Jurkat, Clone E6-1 (cell line): ENCODE results near the gene CNTN1.
"Not testable (repeated sequence)": the region's sequence is repeated elsewhere in the genome, so short reads cannot be mapped to it uniquely, and the experiment has no call there.

Experiments used
- DNase-seq: peaks from one replicate; pipeline ENCODE4 v3.0.0-alpha.2; 2011; ENCODE audit warnings: low read depth, low spot score
- H3K4me3 ChIP-seq: 2 replicates; pipeline ENCODE4 v1.5.1; 2011; ENCODE audit warnings: mild to moderate bottlenecking, low read length, control low read depth, moderate library complexity

The CNTN1 gene

DNA sequence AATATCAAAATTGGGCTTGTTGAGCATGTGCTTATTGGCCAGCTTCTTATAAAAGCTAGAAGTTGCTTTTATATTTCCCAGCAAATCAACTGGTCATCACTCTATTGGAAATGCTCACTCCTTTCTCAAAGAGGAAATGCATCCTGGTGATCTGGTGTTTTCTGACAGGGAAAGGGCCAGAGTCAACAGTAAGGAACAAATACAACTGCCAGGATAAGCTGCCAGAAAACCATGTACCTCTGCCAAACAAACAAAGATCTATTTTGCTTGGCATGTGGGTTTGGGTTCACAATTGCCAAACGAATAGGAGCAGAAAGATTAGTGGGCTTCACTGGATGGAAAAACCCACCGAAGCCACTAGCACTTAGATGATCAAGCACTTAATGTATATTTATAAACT lies 369.0 kb downstream of the CNTN1 start:
- no peak overlapping the region for H3K4me3 ChIP-seq
- DNase-seq: no peak

DNA sequence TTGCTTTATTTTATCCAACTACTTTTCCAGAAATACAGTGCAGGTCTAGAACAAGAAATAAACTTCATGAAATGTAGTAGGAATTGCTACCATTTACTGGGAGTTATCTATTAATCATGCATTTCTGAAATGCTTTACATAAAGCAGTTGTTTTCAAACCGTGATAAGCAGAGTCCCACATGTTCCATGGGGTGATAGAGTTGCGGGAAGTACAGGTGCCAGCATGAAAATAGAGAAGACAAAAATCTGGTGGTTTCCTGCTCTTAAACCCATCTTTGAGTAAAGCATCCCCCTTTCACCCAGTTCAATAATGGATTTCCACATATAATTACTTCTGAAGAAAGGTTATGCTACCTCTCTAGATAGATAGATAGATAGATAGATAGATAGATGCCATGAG lies 372.2 kb downstream of the CNTN1 start:
- H3K4me3 ChIP-seq: no peak overlapping the region
- no peak for DNase-seq

DNA sequence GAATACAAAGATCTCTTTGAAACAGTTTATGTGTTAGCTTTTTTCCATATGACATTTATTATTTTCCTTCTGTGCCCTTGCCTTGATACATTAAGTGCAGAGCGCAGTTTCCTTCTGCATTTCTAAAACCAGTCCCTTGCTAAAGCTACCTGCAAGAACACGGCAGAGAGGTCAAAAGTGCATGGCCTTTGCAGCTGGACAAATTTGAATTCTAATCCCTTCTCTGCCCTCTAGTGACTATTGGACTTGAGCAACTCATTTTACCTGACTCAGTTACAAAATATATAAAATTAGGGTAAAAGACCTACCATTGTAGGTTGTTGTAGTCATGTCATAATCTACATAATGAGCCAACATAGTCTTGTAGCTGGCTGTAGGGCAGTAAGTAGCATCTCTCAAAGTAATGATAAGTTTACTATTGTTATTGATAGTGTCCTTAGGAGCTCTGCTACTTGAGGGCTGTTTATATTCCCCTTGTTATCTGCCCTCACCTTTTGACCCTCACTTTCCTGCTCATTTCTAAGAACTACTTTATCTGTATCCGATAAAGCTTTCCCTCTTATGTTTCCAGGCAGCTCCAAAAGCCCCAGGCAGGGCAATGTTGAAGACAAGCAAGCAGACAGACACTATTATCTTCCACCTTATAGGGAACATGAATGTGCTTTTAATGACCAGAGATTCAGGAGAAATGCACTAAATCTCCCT lies 375.9 kb downstream of the CNTN1 start:
- DNase-seq: no peak
- H3K4me3 ChIP-seq: no peak overlapping the region

DNA sequence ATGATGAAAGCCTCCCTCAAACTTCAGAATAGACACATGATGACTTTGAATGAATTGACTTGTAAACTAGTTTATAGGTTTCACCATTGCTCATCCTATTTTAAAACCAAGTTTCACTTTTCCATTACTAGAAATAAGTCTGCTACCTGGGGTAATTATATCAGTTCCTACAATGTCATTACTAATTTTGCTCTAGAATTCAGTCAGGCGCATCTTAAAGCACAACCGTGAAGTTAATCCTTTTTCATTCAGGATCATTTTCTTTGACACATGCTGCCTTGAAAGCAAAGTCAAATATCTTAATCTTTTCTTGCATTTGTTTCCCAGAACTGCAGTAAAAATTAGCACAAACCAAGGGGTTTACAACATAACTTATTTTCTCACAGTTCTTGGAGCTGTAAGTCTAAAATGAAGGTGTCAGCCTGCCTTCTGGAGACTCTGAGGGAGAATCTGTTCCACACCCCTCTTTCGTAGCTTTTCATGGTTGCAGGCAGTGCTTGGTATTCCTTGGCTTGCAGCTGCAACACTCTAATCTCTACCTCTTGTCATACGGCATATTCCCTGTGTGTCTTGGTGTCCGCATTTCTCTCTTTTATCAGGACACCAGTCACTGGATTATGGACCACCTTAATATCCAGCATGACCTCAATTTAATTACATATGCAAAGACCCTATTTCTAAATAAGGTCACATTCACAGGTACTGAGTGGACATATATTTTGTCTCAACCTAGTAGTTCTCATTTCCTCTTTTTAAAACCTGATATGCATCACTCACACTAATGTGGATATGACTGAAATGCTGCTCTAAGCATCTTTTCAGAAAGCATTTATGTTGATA lies 381.6 kb downstream of the CNTN1 start:
- no peak overlapping the region for H3K4me3 ChIP-seq
- no peak for DNase-seq

DNA sequence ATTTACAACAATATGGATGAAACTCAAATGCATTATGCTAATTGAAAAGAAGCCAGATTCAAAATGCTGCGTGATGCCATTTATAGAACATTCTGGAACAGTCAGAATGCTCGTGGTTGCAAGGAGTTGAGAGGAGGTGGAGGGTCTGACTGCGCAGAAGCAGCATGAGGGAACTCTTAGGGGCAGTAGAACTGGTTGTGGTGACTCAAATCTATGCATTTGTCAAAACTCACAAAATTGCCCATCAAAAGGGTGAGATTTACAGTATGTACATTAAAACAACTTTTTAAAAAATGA lies 382.2 kb downstream of the CNTN1 start:
- H3K4me3 ChIP-seq: no peak overlapping the region
- DNase-seq: no peak

DNA sequence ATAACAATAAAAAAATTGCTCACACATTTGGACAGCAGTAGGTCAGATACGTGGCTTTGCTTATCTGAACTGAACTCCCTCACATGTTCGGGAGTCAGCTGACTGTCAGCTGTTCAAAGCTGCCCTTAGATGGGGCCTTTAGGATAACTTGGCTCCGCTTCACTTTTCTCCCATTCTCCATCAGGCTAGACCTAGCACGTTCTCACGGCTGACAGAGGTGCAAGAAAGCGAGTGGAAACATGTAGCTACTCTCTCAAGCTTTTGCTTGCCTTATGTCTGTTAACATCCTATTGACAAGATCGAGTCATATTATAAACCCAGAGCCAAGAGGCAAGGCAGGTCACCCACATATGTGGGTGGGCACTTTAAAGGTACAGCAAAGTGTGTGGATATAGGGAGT lies 383.9 kb downstream of the CNTN1 start:
- no peak for DNase-seq
- H3K4me3 ChIP-seq: no peak overlapping the region

DNA sequence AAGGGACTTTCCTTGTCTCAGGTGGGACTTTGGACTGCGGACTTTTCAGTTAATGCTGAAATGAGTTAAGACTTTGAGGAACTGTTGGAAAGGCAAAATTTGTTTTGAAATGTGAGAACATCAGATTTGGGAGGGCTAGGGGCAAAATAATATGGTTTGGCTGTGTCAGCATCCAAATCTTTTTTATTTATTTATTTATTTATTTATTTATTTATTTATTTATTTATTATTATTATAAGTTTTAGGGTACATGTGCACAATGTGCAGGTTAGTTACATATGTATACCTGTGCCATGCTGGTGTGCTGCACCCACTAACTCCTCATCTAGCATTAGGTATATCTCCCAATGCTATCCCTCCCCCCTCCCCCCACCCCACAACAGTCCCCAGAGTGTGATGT lies 389.0 kb downstream of the CNTN1 start:
- DNase-seq, H3K4me3 ChIP-seq: not testable (repeated sequence)

DNA sequence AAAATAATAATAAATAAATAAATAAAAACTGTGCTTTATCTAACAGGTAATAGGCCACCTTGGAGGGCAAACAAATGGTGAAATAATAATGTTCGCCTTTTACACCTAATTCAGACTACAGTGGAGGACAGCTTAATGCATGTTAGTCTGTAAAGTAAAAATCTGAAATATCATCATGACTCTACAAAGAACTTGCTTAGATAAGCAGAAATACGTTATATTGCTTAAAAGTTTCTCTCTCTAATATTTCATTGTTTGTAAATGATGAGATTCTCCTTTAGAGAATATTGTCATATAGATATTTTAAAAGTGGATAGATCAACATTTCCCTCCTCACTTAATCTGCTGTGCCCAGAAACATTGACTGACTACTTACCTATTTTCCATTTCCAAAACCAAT lies 397.2 kb downstream of the CNTN1 start:
- no peak overlapping the region for H3K4me3 ChIP-seq
- DNase-seq: no peak

DNA sequence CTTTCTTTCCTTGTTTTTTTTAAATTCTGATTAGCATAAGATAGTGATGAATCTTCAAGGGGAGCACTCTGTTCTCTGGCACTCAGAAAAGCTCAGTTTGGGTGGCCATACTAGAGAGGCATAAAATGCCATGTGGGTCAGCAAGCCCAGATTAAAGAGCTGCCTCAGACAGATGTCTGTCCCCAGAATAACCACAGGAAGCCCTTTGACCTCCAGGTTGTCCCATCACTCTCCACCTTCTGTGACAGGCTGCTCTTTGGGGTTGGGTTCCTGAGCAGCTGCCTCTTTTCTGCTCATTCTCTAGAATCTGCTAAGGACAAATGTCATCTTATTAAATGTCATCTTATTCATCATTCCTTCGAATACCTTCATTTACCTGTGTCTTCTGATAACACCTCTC lies 399.9 kb downstream of the CNTN1 start:
- H3K4me3 ChIP-seq: no peak overlapping the region
- no peak for DNase-seq

DNA sequence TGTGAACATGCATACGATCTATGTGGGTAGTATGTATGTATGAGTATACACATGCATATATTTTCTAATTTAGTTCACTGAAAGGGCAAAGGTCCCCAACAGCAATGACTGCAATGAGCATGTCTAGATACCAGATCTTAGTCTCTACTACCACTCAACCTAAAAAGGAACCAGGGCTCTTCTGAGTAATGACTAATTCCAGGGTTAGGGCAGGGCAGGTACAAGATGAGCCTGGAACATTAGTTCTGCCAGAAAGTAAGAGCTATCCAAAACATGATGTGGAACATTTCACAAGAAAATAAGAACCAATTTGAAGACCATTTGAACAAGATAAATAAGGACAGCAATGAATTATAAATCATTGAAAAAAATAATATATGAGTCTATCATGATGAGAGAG lies 404.6 kb downstream of the CNTN1 start:
- no peak for DNase-seq
- no peak overlapping the region for H3K4me3 ChIP-seq

DNA sequence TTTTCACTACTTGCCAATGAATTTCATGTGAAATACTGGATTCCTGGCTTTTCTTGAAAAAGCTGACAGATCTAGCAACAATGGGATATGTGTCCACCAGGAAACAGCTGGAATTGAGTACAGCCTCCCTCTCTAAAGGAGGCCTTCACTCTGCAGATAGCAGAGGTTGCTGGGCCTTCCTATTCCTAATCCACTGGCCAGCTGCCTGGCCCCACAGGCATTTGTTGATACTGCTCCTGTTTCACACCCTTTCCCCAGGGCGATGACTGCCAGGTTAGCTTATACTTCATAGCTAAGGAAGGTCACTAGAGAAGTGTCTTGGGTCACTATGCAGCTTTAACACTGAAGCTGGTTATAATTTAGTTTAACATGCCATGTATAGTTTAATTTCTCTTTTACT lies 408.3 kb downstream of the CNTN1 start:
- no peak overlapping the region for H3K4me3 ChIP-seq
- no peak for DNase-seq

DNA sequence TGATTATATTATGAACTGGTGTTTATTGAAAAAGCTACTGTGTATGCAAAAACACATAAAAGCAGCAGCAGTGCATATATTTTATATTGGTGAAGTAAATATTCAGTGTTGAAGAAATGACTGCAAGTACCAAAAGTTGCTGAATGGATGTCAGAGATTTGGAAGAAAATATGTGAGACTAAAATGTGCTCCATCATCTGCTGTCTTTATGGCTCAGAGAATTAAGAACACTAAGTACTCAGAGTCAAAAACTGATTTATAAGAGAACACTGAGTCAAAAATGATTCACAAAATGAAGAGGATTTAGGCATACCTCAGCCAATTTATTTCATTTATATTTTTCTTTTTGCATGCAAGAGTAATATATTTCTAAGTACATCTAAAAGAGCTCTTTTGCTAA lies 409.6 kb downstream of the CNTN1 start:
- H3K4me3 ChIP-seq: no peak overlapping the region
- DNase-seq: no peak

DNA sequence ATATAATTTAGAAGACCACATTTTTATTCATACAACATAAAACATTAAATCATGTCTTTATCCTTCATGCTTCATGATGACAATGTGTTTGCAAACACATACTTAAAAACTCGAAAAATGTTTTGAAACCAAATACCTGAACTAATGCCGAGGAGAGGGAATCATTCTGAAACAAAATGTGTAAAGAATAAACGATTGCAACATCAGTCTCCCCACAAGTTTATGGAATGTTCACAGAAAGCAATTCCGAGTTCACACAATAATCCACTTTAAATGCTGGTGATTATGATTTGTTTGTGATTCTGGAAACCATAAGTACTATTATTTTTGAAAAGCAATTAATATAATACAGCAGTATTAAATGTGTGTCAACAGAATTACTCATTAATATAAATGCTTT lies 411.4 kb downstream of the CNTN1 start:
- DNase-seq: no peak
- H3K4me3 ChIP-seq: no peak overlapping the region

DNA sequence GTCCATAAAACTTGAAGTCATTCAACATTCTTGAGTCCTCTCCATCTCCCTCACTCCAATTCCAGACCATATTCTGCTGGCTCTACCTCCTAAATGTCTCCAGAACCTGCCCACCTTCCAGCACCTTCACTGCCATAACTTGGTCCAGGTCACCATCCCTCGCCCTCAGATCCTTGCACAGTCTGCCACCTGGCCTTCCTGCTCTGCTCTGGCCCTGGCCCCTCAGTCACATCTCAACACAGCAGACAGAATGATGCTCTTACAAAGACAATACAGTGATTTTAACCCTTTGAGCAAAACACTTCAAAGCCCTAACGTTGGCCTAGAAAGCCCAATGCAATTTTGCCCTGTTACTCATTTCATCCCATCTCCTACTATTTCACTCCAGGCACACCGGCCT lies 414.1 kb downstream of the CNTN1 start:
- no peak for DNase-seq

DNA sequence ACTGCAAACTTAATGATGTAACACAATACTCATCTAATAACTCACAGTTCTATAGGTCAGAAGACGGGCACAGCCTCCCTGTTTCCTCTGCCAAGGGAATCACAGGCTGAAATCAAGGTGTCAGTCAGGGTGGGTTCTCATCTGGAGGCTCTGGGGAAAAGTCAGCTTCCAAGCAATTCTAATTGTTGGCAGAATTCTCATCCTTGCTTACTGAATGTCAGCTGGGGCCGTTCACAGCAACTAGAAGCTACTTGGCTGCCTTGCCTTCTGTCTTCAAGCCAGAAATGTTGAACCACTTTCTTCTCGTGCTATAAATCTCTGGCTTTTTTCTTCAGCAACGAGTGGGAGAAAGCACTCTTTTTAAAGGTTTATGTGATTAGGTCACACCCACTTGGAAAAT lies 415.8 kb downstream of the CNTN1 start:
- DNase-seq: no peak

More for the DNA sequence above, 414.1 kb downstream of the CNTN1 start:
- no peak overlapping the region for H3K4me3 ChIP-seq

DNA sequence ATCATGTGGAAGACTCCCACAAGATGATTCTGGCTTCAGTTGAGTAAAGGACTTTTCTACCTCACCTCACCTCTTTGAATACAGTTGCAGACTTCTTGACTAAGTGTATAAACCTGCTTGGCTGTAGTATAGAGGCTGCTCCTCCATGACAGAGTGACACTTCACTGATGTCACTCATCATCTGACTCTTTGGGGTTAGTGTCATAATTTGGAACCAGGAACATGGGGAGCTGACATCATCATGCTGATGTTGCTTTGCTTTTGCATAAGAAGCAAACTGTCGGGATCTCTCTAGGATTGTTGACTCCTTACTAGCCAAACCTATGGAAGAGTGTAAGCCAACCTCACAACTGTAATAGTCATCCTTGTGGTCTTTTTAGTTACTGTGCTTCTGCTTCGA lies 420.7 kb downstream of the CNTN1 start:
- DNase-seq: no peak

More for the DNA sequence above, 415.8 kb downstream of the CNTN1 start:
- no peak overlapping the region for H3K4me3 ChIP-seq

DNA sequence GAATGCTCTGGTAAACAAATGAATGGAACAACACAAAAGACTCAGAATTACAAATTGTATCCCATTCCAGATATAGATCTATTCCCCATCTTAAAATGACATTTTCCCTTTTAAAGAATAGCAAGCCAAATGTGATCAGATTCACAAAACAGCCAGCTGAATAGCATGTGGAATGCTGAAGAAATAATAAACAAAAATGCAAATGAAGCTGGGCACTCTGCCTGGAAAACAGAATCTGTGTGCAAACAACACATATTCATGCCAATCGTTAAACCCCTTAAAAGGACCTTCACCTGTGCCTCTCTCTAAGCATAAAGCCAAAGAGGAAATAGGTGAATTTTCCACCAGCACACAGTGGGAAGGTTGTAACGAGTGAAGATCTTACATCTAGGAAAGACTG lies 428.0 kb downstream of the CNTN1 start:
- DNase-seq: no peak
- no peak overlapping the region for H3K4me3 ChIP-seq

More for the DNA sequence above, 420.7 kb downstream of the CNTN1 start:
- H3K4me3 ChIP-seq: no peak overlapping the region

DNA sequence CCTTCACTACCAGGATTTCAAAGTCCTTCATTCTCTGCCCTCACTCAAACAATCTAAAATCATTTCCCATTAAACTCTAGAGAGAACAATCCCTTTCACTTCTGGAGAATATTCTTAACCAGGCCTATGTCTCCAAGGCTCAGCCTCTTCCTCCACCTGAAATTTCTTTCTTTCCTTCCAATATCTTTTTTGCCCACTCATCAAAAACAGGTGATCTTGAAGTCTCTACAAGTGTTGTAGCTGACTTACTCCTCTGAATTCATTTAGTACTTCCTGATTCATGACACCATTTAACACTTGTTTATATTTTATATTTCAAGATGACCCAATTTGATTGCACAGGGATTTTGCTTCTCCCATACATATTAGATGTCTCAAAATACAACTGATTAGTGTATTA lies 429.1 kb downstream of the CNTN1 start:
- H3K4me3 ChIP-seq: no peak overlapping the region
- no peak for DNase-seq
